GM19240 (cell line): ENCODE results near the gene SDF2L1.

ENCODE experiments used
- DNase-seq: peaks from one replicate; pipeline ENCODE4 v3.0.0; 2011; ENCODE audit warnings: low spot score; ENCODE audit not compliant: insufficient read length

The SDF2L1 gene

DNA sequence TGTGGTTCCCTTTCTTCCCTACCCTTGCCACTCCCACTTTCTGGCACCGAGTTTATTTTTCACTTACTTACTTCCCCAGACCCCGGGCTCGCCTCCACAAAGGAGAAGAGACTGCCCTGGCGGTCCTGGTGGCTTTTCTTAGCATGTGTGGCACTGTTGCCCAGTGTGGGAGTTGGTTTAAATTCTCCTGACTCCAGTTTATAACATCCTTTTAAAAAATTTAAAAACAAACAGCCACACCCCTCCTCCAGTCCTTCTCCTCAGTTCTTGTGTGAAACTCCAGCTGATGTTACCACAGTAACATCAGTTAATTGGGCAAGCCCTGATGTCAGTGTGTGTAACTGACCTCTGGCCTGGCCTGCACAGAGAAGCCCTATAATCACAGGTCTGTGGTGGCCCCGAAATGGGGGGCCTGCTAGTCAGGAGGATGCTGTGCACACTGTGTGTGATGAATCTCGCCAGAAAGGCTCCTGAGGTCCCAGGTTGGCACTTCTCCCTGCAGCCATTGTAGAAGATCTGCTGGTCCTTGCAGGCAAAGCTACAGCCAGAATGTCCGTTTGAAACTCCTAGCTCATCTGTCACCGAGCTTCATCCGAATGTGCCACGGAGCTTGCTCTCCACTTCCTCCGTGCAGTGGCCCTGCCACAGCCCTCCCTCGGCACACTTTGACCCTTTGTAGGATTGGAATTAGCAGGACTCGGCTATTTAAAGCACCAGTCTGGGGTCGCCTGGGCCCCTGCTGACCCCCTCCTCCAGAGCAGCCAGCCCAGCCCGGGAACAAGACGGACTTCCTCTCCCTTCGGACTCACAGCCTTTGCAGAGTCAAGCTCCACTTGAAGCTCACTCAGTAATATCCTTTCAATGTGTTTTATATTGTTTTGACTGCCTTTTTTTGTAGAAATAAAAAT lies 19.8 kb upstream of the SDF2L1 start:
- DNase-seq: no peak

DNA sequence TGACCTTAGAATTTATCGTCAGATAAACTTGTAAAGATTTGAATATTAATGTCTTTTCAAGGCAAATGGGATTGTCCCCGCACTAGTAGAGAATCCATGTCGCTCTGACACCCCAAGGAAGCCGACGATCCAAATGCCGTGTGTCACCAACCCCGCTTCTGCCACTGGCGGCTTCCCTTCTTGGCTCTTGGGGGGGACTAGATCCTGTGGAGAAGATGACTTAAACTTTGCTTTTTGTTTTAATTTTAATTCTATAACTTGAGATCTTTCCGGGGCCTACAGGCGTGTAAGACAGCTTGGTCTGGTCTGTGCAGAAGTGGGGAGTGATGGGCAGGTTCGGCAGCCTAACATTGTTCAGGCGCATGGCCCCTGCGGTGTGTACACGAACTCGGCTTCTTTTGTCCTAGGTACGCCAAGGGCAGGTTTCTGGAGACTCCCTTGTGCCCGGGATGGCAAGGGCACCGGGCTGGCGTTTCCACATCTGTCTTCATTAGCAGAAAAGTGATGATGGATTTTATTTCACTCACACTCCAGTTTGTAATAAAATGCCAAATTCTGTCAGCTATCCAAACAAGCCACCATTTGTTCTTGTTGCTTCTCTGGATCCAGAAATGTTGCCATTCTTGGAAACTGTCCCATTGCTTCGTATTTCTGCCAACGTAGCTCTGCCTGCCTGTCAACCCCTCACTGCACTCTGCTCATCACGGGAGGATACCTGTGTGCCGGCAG lies 19.0 kb upstream of the SDF2L1 start:
- DNase-seq: no peak

DNA sequence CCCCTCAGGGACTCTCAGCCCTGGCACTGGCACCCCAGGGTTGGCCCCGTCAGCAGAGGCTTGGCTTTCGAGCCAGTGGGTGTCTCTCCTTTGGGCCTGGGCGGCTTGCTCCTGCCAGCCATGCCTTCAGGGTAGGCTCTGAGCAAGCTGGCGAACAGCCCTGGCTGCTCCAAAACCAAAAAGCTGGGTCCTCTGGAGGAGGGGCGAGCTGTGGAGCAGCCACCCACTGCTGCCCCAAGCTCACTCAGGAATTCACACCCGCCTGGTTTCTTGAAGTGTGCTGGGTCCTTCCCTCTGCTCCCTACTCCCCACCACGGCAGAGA lies 18.5 kb upstream of the SDF2L1 start:
- DNase-seq: no peak

DNA sequence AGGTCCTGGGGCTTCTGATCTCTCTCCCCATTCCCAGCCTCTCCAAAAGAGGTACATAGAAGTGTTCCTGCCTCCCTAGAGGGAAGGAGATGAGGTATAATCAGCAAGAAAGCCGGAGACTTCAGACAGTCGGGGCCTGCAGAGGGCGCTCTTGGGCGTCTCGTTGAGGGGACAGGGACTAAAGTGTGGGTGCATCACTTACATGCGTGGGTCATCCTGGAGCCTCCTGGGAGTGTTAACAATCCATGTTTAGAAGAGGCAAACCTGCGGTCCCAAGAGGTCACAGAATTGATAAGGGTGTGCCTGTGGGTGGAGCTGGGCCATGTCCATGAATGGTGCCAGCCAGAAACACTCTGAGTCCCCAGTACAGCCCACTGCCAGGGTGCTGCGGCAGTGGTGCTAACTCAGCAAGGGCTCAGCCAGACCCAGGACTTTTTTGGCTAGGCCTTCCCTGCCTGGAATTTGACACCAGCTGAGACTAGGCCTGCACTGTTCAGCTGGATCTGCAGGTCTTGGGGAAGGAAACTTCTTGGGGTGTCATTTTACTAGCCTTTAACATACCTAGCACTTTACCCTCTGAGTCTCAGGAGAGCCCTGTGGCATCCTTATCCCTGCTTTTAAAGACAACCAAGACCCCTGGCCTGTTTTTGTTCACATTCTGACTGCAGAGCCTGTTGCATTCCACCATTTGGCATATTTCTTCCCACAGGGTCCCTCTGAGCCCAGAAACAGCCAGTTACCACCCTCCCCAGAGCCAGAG lies 17.8 kb upstream of the SDF2L1 start:
- no peak for DNase-seq

DNA sequence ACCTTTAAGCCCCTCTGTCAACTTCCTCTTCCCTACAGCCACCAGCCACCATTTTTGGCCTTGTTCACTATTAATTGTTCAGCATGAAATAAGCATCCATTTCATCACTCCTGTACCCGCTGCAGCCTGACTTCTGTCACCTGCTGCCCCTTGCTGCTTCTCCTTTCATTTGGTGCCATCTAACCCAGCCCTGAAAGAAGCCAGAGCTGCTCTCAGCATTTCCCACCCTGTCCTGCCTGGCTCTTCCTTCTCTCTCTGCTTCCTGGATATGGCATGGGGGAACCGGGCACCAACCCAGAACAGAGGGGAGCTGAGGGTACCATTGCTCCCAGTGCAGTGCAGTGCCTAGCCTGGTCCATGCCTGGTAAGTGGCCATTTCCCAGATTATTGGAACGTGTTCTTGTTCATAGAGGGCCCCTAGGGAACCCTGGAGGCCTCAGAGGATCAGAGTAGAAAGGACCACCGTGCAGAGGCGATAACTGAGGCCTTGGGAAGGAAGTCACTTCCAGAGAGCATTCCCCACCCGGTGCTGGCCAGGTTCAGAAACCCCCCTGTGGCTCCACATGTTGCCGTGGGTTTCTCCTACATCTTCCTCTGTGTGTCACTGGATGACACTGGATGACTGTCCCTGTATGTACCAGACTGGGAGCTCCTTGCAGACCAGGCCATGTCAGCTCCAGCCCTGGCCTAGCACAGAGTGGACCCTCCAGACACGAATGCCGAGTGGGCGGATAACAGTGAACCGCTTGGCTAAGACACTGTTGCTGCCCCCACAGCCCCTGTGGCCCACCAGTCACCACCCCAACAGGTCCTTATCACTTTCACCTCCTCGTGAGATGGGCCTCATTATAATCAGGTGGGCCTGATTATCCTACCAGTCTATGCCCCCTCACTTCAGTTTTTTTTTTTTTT lies 17.0 kb upstream of the SDF2L1 start:
- DNase-seq: no peak

DNA sequence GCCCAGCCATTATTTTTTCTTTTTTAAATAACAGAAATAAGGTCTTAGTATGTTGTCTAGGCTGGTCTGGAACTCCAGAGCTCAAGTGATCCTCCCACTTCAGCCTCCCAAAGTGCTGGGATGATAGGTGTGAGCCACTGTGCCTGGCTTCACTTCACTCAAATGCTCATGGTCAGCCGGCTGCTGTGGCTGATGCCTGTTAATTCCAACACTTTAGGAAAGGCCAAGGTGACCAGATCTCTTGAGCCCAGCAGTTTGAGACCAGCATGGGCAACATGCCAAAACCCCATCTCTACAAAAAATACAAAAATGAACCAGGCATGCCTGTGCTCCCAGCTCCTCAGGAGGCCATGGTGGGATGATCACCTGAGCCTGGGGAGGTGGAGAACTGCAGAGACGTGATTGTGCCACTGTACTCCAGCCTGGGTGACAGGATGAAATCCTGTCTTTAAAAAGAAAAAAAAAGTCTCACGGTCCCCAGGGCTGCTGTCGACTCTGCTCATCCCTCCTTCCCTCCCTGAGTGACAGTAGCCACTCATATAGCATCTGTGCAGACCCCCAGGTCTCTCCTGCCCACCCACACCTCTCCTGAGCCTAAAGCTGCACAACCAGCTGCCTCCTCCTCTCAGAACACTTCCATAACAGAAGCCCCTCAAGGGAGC lies 15.9 kb upstream of the SDF2L1 start:
- DNase-seq: no peak

DNA sequence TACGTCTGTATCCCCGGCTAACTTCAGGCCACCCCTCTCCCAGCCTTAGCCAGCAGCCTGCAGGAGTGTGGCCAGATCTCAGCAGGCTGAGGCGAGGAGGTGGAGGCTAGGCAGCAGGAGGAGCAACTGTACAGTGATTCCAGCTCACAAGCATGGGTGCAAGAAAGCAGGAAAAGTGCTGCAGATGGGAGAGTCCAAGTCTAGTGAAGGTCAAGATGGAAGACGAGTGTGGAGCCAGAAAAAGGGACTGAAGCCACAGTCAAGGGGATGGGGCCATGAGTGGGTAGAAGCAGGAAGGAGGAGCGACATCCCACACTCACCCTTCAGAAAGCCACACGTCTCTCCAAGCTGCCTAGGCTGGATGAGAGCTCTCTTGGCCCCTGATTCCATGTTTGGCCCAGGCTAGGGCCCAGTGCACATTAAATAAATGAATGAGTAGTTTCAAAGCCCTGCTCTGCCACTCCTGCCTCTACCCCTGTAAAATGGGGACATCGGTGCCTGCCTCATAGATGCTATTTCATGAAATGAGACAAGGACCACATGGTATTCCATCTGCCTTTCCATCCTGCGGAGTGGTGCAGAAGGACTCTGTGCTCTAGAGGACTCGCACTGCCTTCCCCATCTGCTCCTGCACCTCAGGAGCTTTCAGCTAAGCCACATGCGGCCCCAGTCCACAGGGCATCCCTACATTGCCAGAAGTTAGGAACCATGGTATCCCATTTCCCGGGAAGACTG lies 15.2 kb upstream of the SDF2L1 start:
- no peak for DNase-seq

DNA sequence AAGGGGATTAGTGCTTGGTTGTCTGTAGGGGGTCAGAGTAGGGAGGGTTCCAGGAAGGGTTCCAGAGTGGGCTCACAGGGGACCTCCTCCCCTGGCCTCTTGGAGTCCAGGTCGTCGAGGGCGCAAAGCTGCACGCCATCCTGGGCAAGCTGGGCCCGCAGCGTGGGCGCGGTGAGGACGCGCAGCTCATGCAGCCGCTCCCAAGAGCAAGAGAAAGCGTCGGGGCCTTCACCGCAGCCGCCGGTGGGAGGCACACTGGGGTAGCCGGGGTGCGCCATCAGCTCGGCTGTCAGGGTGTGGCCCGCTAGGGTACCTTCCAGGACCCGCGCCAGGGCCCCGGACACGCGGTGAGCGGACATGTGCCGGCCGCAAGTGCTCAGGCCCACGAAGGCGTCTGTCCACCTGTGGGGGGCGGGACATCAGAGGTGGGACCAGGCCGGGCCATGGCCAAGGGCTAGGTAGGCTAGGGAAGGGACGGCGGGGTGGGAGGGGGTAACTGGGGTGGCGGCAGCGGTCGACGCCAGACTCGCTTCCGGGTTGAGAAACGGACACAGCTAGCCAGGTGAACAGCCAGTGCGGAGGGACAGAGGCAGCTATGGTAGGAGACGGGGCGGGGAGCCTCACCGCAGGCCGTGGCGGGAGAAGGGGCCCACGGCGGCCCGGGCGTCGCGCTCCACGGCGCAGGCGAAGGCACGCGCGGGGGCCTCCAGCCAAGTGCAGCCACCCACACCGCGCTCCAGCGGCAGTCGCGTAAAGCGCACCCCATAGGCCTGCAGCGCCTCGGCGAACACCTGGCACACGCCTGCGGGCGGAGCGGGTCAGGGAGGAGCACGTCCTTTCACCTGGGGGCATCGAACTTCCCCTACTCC lies 13.5 kb upstream of the SDF2L1 start:
- DNase-seq: no peak

DNA sequence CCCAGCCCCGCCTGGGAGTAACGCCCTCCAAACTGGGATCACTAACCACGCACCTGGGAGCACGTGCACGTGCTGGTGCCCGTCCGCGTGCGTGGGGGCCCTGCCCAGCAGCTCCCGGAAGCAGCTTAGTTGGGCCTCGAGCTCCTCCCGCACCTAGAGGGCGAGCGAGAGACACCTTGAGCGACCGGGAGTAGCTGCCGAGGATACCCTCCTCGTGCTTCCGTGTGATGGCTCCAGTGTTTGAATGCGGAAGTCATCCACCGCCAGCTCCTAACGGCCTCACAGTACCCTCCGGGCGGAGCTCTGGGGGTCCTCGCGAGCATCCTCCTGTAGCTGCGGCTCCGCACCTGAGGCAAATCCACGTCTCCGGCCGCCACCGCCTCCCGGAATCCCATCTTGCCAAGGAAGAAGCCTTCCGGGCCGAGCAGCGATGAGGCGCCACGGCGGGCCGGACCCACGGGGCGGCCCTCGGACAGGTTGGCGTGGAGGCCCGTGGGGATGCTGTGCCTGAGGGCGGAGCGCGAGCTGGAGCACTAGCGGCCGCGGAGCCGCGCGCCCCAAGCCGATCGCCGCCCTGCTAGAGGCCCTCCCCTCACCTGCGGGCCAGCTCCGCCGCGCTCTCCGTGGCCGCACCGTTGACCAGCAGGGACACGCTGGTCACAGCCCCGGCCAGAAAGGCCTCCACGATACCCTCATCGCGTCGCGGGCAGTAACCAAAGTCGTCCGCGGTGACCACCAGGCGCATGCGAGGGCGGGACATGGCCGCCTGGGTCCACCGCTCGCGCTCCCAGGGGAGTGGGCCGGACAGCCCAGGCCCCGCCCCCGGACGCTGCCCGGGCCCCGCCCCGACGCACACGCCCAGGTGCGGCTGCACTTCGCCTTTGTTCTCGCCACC lies 12.6 kb upstream of the SDF2L1 start, which contains the start of gene YDJC:
Gene YDJC (minus strand): TSS at position 768 of the 895 bp plus-strand sequence. CDS start 8 bp downstream, at position 760.
- DNase-seq: peak; percentile 89

DNA sequence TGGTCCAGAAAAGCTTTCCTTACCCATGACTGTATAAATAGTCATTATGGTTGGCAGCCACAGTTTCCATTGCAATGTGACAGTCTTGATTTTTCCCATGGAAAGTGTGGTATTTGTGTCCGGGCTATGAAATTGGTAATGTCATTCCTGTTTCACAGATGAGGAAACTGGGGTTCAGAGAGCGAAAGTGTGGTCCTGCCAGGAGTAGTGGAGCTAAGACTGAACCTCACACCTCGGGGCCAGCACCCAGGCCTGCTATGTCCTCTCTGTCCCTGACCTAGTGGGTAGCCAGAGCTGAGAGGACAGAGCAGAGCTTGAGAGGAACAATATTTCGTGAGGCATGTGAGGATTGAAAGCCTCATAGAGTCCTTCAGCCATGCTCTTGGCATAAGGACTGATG lies 11.1 kb upstream of the SDF2L1 start:
- DNase-seq: no peak

DNA sequence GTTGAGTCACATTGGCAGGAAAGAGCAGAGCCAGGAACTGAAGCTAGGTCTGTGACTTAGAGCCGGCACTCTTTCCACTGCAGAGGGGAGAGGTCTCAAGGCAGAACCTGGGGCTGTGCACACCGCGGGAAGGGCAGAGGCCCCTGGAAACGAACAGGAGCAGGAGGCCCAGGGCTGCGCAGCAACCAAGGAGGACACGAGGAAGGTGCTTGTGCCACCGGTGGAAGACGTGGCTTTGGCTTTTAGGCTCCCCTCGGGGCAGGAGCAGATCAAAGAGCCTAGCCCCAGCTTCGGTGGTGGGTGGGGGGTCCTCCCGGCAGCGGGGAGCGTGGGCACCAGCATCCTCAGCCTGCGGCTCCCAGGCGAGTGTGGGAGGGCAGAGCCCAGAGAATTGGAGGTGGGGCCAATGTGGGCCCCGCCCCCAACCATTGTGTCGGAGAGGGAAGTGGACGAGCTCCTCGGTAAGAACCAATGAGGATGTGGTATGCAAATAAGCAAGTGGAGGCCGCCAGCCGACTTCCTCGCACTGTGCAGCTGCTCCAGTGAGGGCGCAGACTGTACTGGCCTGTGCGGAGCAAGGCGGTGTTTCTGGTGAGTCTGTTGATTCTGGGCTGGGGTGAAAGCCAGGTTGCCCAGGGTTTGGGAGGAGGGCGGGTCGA lies 9.7 kb upstream of the SDF2L1 start, which contains the start of gene CCDC116:
Gene CCDC116 (plus strand): TSS at position 524 of the 659 bp plus-strand sequence. CDS start 422 bp downstream, outside the sequence.
- DNase-seq: no peak

DNA sequence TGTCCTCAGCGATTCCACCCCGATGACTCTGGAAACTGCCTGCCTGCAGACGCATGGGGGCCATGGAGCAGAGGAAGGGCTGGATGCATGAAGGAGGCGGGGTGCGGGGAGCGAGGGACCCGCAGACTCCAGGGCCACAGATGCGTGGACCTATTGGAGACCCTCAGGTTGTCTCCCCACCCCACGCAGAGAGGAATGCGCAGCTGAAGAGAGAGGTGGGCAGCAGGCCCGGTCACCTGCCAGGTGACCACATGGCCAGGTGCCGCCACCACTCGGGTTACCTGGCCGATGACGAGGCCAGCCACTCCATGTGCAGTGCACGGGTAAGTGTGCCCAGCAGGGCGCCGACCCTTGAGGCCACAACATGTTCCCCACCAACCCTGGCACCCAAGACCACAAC lies 9.2 kb upstream of the SDF2L1 start:
- no peak for DNase-seq

DNA sequence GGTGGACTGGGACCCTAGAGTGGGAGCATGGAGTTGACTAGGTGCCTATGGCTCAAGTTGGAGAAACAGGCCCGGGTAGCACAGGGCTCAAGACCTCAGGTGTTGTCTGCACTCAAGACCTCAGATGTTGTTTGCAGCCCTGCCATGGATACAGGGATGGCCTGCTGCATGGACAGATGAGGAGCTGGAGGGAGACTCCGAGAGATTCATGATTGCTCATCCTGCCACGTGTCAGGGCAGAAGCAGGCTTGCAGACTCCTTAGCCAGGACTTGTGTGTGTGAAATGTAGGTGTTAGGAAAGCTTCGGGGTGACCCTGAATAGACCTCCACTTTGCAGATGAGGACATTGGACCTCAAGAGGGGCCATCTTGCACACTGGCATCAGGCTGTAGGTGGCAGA lies 8.6 kb upstream of the SDF2L1 start:
- DNase-seq: no peak

DNA sequence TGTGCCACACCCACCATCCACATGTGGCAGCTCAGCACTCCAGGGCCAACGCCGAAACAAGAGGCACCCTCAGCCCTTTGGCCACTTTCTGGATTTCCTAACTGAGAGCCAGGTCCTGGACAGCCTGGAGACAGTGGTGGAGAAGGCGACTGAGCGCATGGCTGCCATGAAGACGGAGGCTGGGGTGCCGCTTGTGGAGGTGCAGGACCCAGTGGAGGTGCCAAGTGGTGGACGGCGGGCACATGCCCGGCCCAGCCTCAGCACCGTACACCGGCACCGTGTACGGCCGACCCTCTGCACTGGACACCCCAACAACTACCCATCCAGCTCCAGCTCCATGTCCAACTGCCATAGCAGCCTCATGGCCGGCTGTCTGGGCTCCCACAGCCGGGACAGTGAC lies 8.0 kb upstream of the SDF2L1 start:
- no peak for DNase-seq

DNA sequence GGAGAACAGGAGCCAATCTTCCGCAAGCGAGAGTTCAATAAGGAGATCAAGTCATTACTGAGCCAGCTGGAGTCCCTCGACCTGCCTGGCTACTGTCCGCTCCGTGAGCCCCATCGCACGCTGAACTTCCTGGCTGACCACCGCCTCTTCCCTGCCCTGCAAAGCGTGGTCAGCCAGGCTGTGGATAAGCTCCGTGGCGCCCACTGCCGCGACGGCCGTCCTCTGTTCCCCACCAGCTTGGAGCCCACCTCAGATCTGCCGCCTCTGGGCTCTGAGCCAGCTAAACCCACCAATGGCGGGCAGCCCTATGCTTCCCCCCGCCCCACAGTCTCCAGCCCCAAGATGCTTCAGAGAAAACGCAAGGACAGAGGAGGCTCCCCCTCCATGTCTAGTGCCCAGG lies 7.3 kb upstream of the SDF2L1 start:
- DNase-seq: no peak

DNA sequence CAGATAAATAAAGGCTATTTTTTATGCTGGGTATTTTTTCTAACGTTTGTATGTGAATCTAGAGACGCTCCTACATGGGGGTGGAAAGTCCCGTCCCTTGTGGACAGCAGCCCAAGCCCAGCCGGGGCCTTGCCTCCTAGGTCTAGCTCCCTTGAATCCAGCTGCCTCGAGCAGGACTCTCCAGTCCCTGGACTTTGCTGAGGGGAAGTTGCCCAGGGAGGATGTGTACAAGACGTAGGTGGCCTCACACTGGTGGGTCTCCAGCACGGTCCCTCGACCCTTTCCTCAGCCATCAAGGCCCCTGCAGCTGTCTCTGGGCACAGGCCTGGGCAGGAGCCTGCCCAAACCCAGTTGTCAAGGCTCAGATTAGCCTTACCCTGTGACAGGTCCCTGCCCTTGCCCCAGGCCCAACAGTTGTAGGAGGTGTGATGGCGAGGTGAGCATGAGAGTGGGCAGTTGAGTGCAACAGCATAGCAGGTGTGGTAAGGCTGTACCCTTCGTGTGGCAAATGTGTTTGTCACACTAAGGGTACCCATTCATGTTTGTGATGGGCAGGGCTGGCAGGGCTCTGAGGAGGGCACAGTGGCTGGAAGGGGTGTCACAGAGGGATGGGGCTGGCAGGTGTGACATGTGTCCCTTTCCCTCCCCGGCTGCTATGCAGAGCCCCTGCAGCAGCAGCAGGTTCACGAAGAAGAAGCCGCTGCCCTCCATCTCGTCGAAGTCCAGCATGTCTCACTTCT lies 6.2 kb upstream of the SDF2L1 start:
- no peak for DNase-seq
